HG03066 (cell line): ENCODE measurements around the gene LDLRAD3.
A peak's percentile ranks its signal among the peaks of the same experiment; 100 is the strongest.
"Not testable (repeated sequence)": the region's sequence is repeated elsewhere in the genome, so short reads cannot be mapped to it uniquely, and the experiment has no call there.

Experiments used
- ATAC-seq: cut with Tn5 transposase; IDR thresholded peaks from one replicate; pipeline ENCODE4 v1.9.1; 2021; ENCODE audit warnings: low read depth; ENCODE audit not compliant: unreplicated experiment

Gene LDLRAD3

GRCh38 chr11:35943713-35944502 is at the start of gene LDLRAD3:
Gene LDLRAD3 (plus strand): TSS chr11:35944062. CDS start chr11:35944099, 37 bp downstream.
- peak; percentile 61 for ATAC-seq

GRCh38 chr11:35897019-35897418 is 46.8 kb upstream of the LDLRAD3 start:
- ATAC-seq, result no peak

GRCh38 chr11:35902961-35903360 is 40.9 kb upstream of the LDLRAD3 start:
- no peak for ATAC-seq

- ATAC-seq, result no peak
Observed at GRCh38 chr11:35905646-35906276, 38.1 kb upstream of the LDLRAD3 start.

- ATAC-seq, result no peak
Observed at GRCh38 chr11:35906277-35906661, 37.6 kb upstream of the LDLRAD3 start.

- ATAC-seq, result no peak
Observed at GRCh38 chr11:35906681-35907080, 37.2 kb upstream of the LDLRAD3 start.

- ATAC-seq, result peak; percentile 72
Observed at GRCh38 chr11:35907648-35908431, 36.0 kb upstream of the LDLRAD3 start.

GRCh38 chr11:35908432-35908771 is 35.5 kb upstream of the LDLRAD3 start:
- ATAC-seq, result not testable (repeated sequence)

- ATAC-seq, result no peak
Observed at GRCh38 chr11:35909511-35910265, 34.2 kb upstream of the LDLRAD3 start.

- no peak for ATAC-seq
Observed at GRCh38 chr11:35911013-35911412, 32.8 kb upstream of the LDLRAD3 start.

GRCh38 chr11:35911616-35912165 is 32.2 kb upstream of the LDLRAD3 start:
- ATAC-seq, result no peak

GRCh38 chr11:35912436-35912835 is 31.4 kb upstream of the LDLRAD3 start:
- not testable (repeated sequence) for ATAC-seq

- ATAC-seq, result no peak
Observed at GRCh38 chr11:35912883-35913624, 30.8 kb upstream of the LDLRAD3 start.

- ATAC-seq, result no peak
Observed at GRCh38 chr11:35914816-35915215, 29.0 kb upstream of the LDLRAD3 start.

GRCh38 chr11:35916270-35916669 is 27.6 kb upstream of the LDLRAD3 start:
- ATAC-seq, result no peak

GRCh38 chr11:35917676-35918075 is 26.2 kb upstream of the LDLRAD3 start:
- ATAC-seq, result no peak

- no peak for ATAC-seq
Observed at GRCh38 chr11:35918716-35919115, 25.1 kb upstream of the LDLRAD3 start.

- no peak for ATAC-seq
Observed at GRCh38 chr11:35919244-35919643, 24.6 kb upstream of the LDLRAD3 start.

GRCh38 chr11:35923452-35923851 is 20.4 kb upstream of the LDLRAD3 start:
- ATAC-seq, result no peak

GRCh38 chr11:35924811-35925210 is 19.1 kb upstream of the LDLRAD3 start:
- no peak for ATAC-seq
